Vagina (tissue), 2 donors: Measurements from ENCODE around the gene CCDC63. TPM values are rescaled to one million over a fixed set of nuclear protein-coding genes. Genes with fewer than 3 reads are reported as not detected.

ENCODE experiments used
- DNase-seq, 2 donors: peaks; one replicate each; pipeline ENCODE4 v3.0.0-alpha.2; 2017; ENCODE audit errors: extremely low spot score in 2 of 2
- H3K27ac ChIP-seq: fragments of 200-600 bp; sonication (generic); one replicate; pipeline ENCODE4 v1.5.1; 2019
- H3K27me3 ChIP-seq: fragments of 200-600 bp; sonication (generic); one replicate; pipeline ENCODE4 v1.5.1; 2019
- H3K36me3 ChIP-seq, 2 donors: fragments of 200-600 bp; sonication (generic); one replicate each; pipeline ENCODE4 v1.5.1; 2017 to 2019
- H3K4me1 ChIP-seq: fragments of 200-600 bp; sonication (generic); one replicate; pipeline ENCODE4 v1.5.1; 2019
- H3K4me3 ChIP-seq, 2 donors: fragments of 200-600 bp; sonication (generic); 1 replicate in 1 of 2; 2 replicates in 1 of 2; pipeline ENCODE4 v1.5.1; 2016 to 2019
- H3K9me3 ChIP-seq: fragments of 200-600 bp; sonication (generic); one replicate; pipeline ENCODE4 v1.5.1; 2019
- POLR2A ChIP-seq, 2 donors: fragments of 450-650 bp; IDR thresholded peaks; one replicate each; pipeline ENCODE4 v1.6.1; 2017; ENCODE audit warnings: antibody characterized with exemption in 2 of 2, mild to moderate bottlenecking in 2 of 2, moderate library complexity in 2 of 2
- POLR2AphosphoS5 ChIP-seq, 2 donors: sonication (generic); formaldehyde crosslinking; IDR thresholded peaks; one replicate each; pipeline ENCODE4 v1.9.0; 2017; ENCODE audit warnings: antibody characterized with exemption in 2 of 2, mild to moderate bottlenecking in 2 of 2, low read depth in 1 of 2; ENCODE audit not compliant: insufficient read depth in 1 of 2
- intact Hi-C: fragments of 100-400 bp; cut with DNase I; formaldehyde crosslinking; loops from one replicate; pipeline ENCODE4 v1.15.1; 2023
- total RNA-seq: library from RNA; depleted of rRNA; stranded (reverse); fragments of >200 nt; gene quantifications from one replicate; pipeline ENCODE4 v1.2.3, GENCODE V29; 2016
- TF ChIP-seq, protein P1 (sequence below), 3 experiments: fragments of 450-650 bp in 2 of 3; fragments of 200-600 bp in 1 of 3; sonication (generic) in 1 of 3; IDR thresholded peaks; one replicate each; pipeline ENCODE4 v1.5.1; 2017 to 2019; ENCODE audit warnings: antibody characterized with exemption in 3 of 3, mild to moderate bottlenecking in 2 of 3, moderate library complexity in 2 of 3

The CCDC63 gene
- total RNA-seq, 1 donor from 2014 or later: not detected

DNA sequence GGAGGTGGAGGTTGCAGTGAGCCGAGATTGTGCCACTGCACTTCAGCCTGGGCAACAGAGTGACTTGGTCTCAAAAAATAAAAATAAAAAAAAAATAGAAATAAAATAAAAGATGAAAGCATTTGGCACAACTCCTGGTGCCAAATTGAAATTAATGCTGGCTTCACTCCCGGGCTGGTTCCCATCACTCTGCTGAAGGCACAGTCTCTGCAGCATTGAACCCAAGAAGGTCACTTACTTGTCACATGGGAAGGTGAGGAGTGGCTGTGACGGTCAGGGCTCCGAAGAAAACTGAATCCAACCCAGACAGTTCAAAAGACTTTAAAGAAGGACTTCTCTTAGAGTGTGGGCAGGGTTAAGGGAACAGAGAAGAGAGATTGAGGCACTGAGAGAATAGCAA, 10.5 kb upstream of the CCDC63 start:
- no peak overlapping the region for H3K4me3 ChIP-seq
- no peak for DNase-seq
- H3K4me1 ChIP-seq: no peaks in the 10 kb centered on the region
- no peak for TF ChIP-seq POLR2AphosphoS5 (IDR thresholded peaks at IDR 0.05; ENCODE audit: insufficient read depth in 1 of 2, low read depth in 1 of 2)
- TF ChIP-seq POLR2A (IDR thresholded peaks at IDR 0.05): no peak
- TF ChIP-seq, protein P1, sequence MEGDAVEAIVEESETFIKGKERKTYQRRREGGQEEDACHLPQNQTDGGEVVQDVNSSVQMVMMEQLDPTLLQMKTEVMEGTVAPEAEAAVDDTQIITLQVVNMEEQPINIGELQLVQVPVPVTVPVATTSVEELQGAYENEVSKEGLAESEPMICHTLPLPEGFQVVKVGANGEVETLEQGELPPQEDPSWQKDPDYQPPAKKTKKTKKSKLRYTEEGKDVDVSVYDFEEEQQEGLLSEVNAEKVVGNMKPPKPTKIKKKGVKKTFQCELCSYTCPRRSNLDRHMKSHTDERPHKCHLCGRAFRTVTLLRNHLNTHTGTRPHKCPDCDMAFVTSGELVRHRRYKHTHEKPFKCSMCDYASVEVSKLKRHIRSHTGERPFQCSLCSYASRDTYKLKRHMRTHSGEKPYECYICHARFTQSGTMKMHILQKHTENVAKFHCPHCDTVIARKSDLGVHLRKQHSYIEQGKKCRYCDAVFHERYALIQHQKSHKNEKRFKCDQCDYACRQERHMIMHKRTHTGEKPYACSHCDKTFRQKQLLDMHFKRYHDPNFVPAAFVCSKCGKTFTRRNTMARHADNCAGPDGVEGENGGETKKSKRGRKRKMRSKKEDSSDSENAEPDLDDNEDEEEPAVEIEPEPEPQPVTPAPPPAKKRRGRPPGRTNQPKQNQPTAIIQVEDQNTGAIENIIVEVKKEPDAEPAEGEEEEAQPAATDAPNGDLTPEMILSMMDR (IDR thresholded peaks at IDR 0.05): no peak
- intact Hi-C loops: no loop called here
- H3K9me3 ChIP-seq: no peaks in the 10 kb centered on the region
- no peaks in the 10 kb centered on the region for H3K36me3 ChIP-seq
- H3K27ac ChIP-seq: no peak overlapping the region
- no peaks in the 10 kb centered on the region for H3K27me3 ChIP-seq

DNA sequence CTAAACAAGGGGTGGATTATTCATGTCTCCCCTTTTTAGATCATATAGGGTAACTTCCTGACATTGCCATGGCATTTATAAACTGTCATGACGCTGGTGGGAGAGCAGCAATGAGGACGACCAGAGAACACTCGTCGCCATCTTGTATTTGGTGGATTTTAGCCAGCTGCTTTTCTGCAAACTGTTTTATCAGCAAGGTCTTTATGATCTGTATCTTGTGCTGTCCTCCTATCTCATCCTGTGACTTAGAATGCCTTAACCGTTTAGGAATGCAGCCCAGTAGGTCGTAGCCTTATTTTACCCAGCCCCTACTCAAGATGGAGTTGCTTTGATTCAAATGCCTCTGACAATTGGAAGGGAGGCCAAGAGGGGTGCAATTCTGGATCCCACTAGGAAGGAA, 5.8 kb upstream of the CCDC63 start:
- H3K27ac ChIP-seq: no peak overlapping the region
- no peaks in the 10 kb centered on the region for H3K4me1 ChIP-seq
- H3K9me3 ChIP-seq: no peaks in the 10 kb centered on the region
- intact Hi-C loops: no loop called here
- TF ChIP-seq, protein P1 (IDR thresholded peaks at IDR 0.05): no peak
- no peak for TF ChIP-seq POLR2A (IDR thresholded peaks at IDR 0.05)
- no peak for TF ChIP-seq POLR2AphosphoS5 (IDR thresholded peaks at IDR 0.05; ENCODE audit: insufficient read depth in 1 of 2, low read depth in 1 of 2)
- H3K36me3 ChIP-seq: no peaks in the 10 kb centered on the region
- H3K27me3 ChIP-seq: no peaks in the 10 kb centered on the region
- DNase-seq: no peak
- no peak overlapping the region for H3K4me3 ChIP-seq

DNA sequence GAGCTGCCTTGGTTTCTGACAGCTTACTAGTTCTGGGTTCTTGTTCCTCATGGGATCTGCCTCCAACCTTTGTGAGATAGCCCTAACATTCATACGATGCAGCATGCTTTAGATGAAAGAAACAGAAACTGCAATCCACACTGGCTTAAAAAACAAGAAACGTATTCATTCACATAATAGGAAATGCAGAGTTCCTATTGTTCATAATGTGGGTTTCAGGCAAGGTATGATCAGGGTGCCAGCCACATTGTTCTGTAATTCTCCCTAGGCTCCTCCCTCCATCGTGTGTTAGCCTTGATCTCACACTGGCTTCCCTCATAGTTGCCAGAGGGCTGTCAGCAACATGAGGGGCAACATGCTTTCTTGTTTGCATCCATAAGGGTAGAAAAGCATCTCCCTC, 2.7 kb upstream of the CCDC63 start:
- no peaks in the 10 kb centered on the region for H3K27me3 ChIP-seq
- H3K36me3 ChIP-seq: no peaks in the 10 kb centered on the region
- H3K9me3 ChIP-seq: no peaks in the 10 kb centered on the region
- TF ChIP-seq POLR2A (IDR thresholded peaks at IDR 0.05) (no peak), POLR2AphosphoS5 (IDR thresholded peaks at IDR 0.05; ENCODE audit: insufficient read depth in 1 of 2, low read depth in 1 of 2) (no peak)
- TF ChIP-seq, protein P1 (IDR thresholded peaks at IDR 0.05): no peak
- DNase-seq: no peak
- intact Hi-C loops: no loop called here
- H3K4me1 ChIP-seq: peaks cover 7% of the 10 kb centered on the region
- H3K4me3 ChIP-seq: no peak overlapping the region
- no peak overlapping the region for H3K27ac ChIP-seq

DNA sequence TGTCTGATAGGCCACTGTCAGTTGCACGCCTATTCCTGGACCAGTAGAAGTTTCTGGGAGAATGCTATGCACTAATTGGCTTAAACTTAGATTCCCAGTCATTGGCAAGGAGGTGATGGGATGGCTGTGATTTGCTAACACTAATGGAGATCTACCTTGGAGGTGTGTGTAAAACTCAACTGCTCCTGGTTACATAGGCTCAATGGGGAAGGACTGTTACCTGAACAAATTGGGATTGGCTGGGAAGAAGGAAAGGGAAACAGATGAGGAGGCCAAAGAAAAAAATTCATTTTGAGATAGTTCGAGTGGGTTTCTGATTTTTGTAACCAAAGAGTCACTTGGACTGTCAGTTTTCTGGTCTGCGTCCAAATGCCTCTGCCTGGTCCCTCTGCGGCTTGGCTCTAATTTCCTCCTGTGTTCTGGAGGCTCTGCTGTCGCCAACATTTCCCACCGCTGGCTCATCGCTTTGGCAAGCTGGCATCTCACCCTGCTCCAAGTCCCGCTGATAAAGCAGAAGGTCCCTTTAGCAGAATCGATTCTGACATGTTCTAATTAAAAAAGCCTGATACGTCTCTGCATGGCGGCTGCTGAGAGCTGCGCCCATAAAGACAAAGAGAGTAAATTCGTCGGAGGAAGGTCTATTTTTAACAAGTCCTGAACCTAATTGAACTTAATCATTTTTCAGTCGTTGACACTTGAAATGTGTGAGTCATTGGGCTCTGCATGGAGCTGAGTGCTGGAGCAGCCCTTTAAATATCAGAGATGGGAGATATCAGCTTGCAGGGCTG, 2.0 kb upstream of the CCDC63 start:
- H3K27ac ChIP-seq: no peak overlapping the region
- no peaks in the 10 kb centered on the region for H3K9me3 ChIP-seq
- H3K4me3 ChIP-seq: no peak overlapping the region
- TF ChIP-seq POLR2AphosphoS5 (IDR thresholded peaks at IDR 0.05; ENCODE audit: insufficient read depth in 1 of 2, low read depth in 1 of 2) (no peak), POLR2A (IDR thresholded peaks at IDR 0.05) (no peak)
- TF ChIP-seq, protein P1 (IDR thresholded peaks at IDR 0.05): no peak
- no peaks in the 10 kb centered on the region for H3K36me3 ChIP-seq
- intact Hi-C loops: no loop called here
- no peaks in the 10 kb centered on the region for H3K27me3 ChIP-seq
- DNase-seq: no peak
- peaks cover 7% of the 10 kb centered on the region for H3K4me1 ChIP-seq

DNA sequence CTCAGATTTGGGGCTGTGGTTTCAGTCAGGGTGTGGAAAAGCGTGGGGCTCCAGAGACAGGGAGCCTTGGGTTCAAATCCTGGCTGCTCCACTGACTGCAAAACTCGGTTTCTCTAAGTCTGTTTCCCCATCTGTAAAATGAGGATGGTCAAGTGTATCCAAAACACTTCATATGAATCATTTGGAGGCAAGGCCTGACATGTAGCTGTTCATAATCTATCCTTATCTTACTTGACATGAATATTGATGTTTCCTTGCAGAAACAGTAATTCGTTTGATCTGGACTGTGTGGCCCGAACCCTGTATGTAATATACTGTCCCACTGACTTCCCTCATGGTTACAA, 1.5 kb upstream of the CCDC63 start:
- TF ChIP-seq POLR2AphosphoS5 (IDR thresholded peaks at IDR 0.05; ENCODE audit: insufficient read depth in 1 of 2, low read depth in 1 of 2): no peak
- DNase-seq: no peak
- intact Hi-C loops: no loop called here
- peaks cover 7% of the 10 kb centered on the region for H3K4me1 ChIP-seq
- H3K4me3 ChIP-seq: no peak overlapping the region
- H3K9me3 ChIP-seq: no peaks in the 10 kb centered on the region
- H3K36me3 ChIP-seq: no peaks in the 10 kb centered on the region
- H3K27ac ChIP-seq: no peak overlapping the region
- no peaks in the 10 kb centered on the region for H3K27me3 ChIP-seq
